ENCODE measurements around the gene GPLD1.
"Not testable (repeated sequence)": the region's sequence is repeated elsewhere in the genome, so short reads cannot be mapped to it uniquely, and the experiment has no call there.

GPLD1 gene

GRCh38 chr6:24489470-24489869, at the start of gene GPLD1:
Gene GPLD1, minus strand, starts transcription at chr6:24489578. Its CDS starts 67 bp downstream, at chr6:24489511.
- no peak for DNase-seq (ENCODE audit: low spot score)

- no peak for DNase-seq (ENCODE audit: low spot score)
Observed at GRCh38 chr6:24537771-24538385, 48.5 kb upstream of the GPLD1 start.

- DNase-seq (ENCODE audit: low spot score): no peak
Observed at GRCh38 chr6:24537082-24537699, 47.8 kb upstream of the GPLD1 start.

GRCh38 chr6:24536466-24536865, 47.1 kb upstream of the GPLD1 start:
- DNase-seq (ENCODE audit: low spot score): no peak

GRCh38 chr6:24535210-24535609, 45.8 kb upstream of the GPLD1 start:
- no peak for DNase-seq (ENCODE audit: low spot score)

- DNase-seq (ENCODE audit: low spot score): no peak
Observed at GRCh38 chr6:24534329-24534728, 45.0 kb upstream of the GPLD1 start.

GRCh38 chr6:24529985-24530384, 40.6 kb upstream of the GPLD1 start:
- DNase-seq (ENCODE audit: low spot score): no peak

- peak; percentile 54 for DNase-seq (ENCODE audit: low spot score)
Observed at GRCh38 chr6:24524805-24525204, 35.4 kb upstream of the GPLD1 start.

- no peak for DNase-seq (ENCODE audit: low spot score)
Observed at GRCh38 chr6:24524329-24524728, 35.0 kb upstream of the GPLD1 start.

GRCh38 chr6:24522228-24523176, 33.1 kb upstream of the GPLD1 start:
- DNase-seq (ENCODE audit: low spot score): no peak

GRCh38 chr6:24520929-24521546, 31.7 kb upstream of the GPLD1 start:
- DNase-seq (ENCODE audit: low spot score): peak; percentile 81

GRCh38 chr6:24517659-24518543, 28.5 kb upstream of the GPLD1 start:
- DNase-seq (ENCODE audit: low spot score): no peak

GRCh38 chr6:24513602-24514001, 24.2 kb upstream of the GPLD1 start:
- no peak for DNase-seq (ENCODE audit: low spot score)

- DNase-seq (ENCODE audit: low spot score): not testable (repeated sequence)
Observed at GRCh38 chr6:24511976-24512375, 22.6 kb upstream of the GPLD1 start.

- DNase-seq (ENCODE audit: low spot score): no peak
Observed at GRCh38 chr6:24506814-24507520, 17.6 kb upstream of the GPLD1 start.

GRCh38 chr6:24504649-24505586, 15.5 kb upstream of the GPLD1 start:
- no peak for DNase-seq (ENCODE audit: low spot score)

- no peak for DNase-seq (ENCODE audit: low spot score)
Observed at GRCh38 chr6:24504287-24504648, 14.9 kb upstream of the GPLD1 start.

GRCh38 chr6:24501914-24502313, 12.5 kb upstream of the GPLD1 start:
- no peak for DNase-seq (ENCODE audit: low spot score)

GRCh38 chr6:24501374-24501773, 12.0 kb upstream of the GPLD1 start:
- DNase-seq (ENCODE audit: low spot score): no peak

- no peak for DNase-seq (ENCODE audit: low spot score)
Observed at GRCh38 chr6:24500683-24501082, 11.3 kb upstream of the GPLD1 start.
